ENCODE results near the gene NTNG1. TPM values are rescaled to one million over a fixed set of nuclear protein-coding genes. Genes with fewer than 3 reads are reported as not detected.
"Not testable (repeated sequence)": the region's sequence is repeated elsewhere in the genome, so short reads cannot be mapped to it uniquely, and the experiment has no call there.

NTNG1 gene
- total RNA-seq, 1 experiment from 2014 or later = 1.5 TPM

DNA sequence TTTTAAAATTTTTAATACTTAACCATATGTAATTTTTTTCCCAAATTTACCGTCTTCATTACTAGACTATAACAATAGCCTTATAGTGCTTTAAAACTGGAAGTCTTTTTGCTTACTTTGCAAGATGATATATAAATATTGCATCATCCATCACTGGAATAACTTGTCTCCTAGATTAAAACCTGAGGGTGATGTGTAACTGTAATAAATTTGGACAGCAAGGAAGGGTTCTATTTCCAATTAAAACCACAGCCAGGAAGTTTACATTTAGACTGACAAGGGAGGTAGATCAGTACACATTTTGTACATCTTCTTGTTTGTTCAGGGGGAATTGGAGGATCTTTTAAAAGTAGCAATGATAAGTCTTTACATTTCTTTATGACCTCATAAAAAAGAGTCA is 21.9 kb downstream of the NTNG1 start:
- no CpG with 5 or more reads among the region's 1 CpG for WGBS (ENCODE audit: extremely low coverage, insufficient read length, low lambda C conversion rate)
- no peak overlapping the region for H2AK5ac ChIP-seq (ENCODE audit: insufficient read length, low read length)
- H3K27ac ChIP-seq (ENCODE audit: insufficient read length, low read depth, low read length) = no peak overlapping the region
- no peak overlapping the region for H3K23ac ChIP-seq (ENCODE audit: insufficient read length, low read depth, low read length)
- H2BK12ac ChIP-seq (ENCODE audit: insufficient read length, low read depth, low read length) = no peak overlapping the region
- H3K9me3 ChIP-seq (ENCODE audit: control insufficient read depth, low read depth, low read length) = no peaks in the 10 kb centered on the region
- H4K91ac ChIP-seq (ENCODE audit: insufficient read length, low read depth, low read length) = no peak overlapping the region
- Mint-ChIP-seq H3K36me3 (ENCODE audit: insufficient read depth in 1 of 3, low read depth in 3 of 3) (peaks cover 0 to 3% (median 1%) of the 10 kb centered on the region in 3 experiments; a peak in 3 of 7 replicates), H3K27me3 (ENCODE audit: low read depth) (no peaks in the 10 kb centered on the region), H3K9me3 (peaks cover 3 to 6% of the 10 kb centered on the region in 2 experiments; a peak in 4 of 5 replicates), H3K4me1 (no peaks in the 10 kb centered on the region), H3K4me3 (no peak overlapping the region), H3K27ac (no peak overlapping the region)
- H3K56ac ChIP-seq (ENCODE audit: insufficient read length, low read depth, low read length) = no peak overlapping the region
- H4K5ac ChIP-seq (ENCODE audit: insufficient read length, low read depth, low read length) = no peak overlapping the region
- no peaks in the 10 kb centered on the region for H3K79me2 ChIP-seq (ENCODE audit: insufficient read depth, low read length)
- H3K18ac ChIP-seq (ENCODE audit: insufficient read length, low read depth, low read length) = no peak overlapping the region
- no peak overlapping the region for H2BK120ac ChIP-seq (ENCODE audit: low read depth, low read length, poor library complexity, severe bottlenecking)
- no peaks in the 10 kb centered on the region for H3K4me1 ChIP-seq (ENCODE audit: insufficient read depth, low read length)
- no peak overlapping the region for H3K4me2 ChIP-seq (ENCODE audit: insufficient read depth, insufficient read length, low read length)
- TF ChIP-seq CTCF (conservative IDR thresholded peaks at IDR 0.05) = no peak
- H3K9ac ChIP-seq (ENCODE audit: extremely low read depth, insufficient read length, low read length) = no peak overlapping the region
- no peak overlapping the region for H2AFZ ChIP-seq (ENCODE audit: low read length)
- no peak overlapping the region for H4K8ac ChIP-seq (replicated peaks; ENCODE audit: insufficient read length, low read depth, low read length)
- H3K23me2 ChIP-seq (ENCODE audit: insufficient read length, low read depth, low read length, poor library complexity, severe bottlenecking) = no peaks in the 10 kb centered on the region
- H3K27me3 ChIP-seq (ENCODE audit: insufficient read depth, low read length) = no peaks in the 10 kb centered on the region
- DNase-seq = no peak
- H2BK15ac ChIP-seq (ENCODE audit: low read depth, low read length) = no peak overlapping the region
- H2BK20ac ChIP-seq (ENCODE audit: low read depth, low read length, poor library complexity, severe bottlenecking) = no peak overlapping the region
- no peaks in the 10 kb centered on the region for H3K79me1 ChIP-seq (ENCODE audit: insufficient read depth, low read depth, low read length, poor library complexity, severe bottlenecking)
- no peak overlapping the region for H3K14ac ChIP-seq (ENCODE audit: insufficient read depth, low read length)
- H3T11ph ChIP-seq (ENCODE audit: low read length) = no peak overlapping the region
- H3K4ac ChIP-seq (ENCODE audit: low read depth, low read length) = no peak overlapping the region
- no peaks in the 10 kb centered on the region for H4K20me1 ChIP-seq (ENCODE audit: control insufficient read depth, insufficient read depth, insufficient read length)
- no peak overlapping the region for H2BK5ac ChIP-seq (ENCODE audit: insufficient read length, low read length)

GRCh38 chr1:107164901-107165300 is 24.1 kb downstream of the NTNG1 start:
- H3K9me3 ChIP-seq (ENCODE audit: control insufficient read depth, low read depth, low read length); H3K9ac ChIP-seq (ENCODE audit: extremely low read depth, insufficient read length, low read length); H3K4me2 ChIP-seq (ENCODE audit: insufficient read depth, insufficient read length, low read length); H3K23me2 ChIP-seq (ENCODE audit: insufficient read length, low read depth, low read length, poor library complexity, severe bottlenecking); H3K56ac ChIP-seq (ENCODE audit: insufficient read length, low read depth, low read length); H2BK15ac ChIP-seq (ENCODE audit: low read depth, low read length); H2BK120ac ChIP-seq (ENCODE audit: low read depth, low read length, poor library complexity, severe bottlenecking); H4K5ac ChIP-seq (ENCODE audit: insufficient read length, low read depth, low read length); H2AK5ac ChIP-seq (ENCODE audit: insufficient read length, low read length); H3K27me3 ChIP-seq (ENCODE audit: insufficient read depth, low read length); H3K4me1 Mint-ChIP-seq; H3K27me3 Mint-ChIP-seq (ENCODE audit: low read depth); H3T11ph ChIP-seq (ENCODE audit: low read length); H3K79me1 ChIP-seq (ENCODE audit: insufficient read depth, low read depth, low read length, poor library complexity, severe bottlenecking); H3K23ac ChIP-seq (ENCODE audit: insufficient read length, low read depth, low read length); H2BK5ac ChIP-seq (ENCODE audit: insufficient read length, low read length); H2BK12ac ChIP-seq (ENCODE audit: insufficient read length, low read depth, low read length); H3K4me1 ChIP-seq (ENCODE audit: insufficient read depth, low read length); H2AFZ ChIP-seq (ENCODE audit: low read length); H4K8ac ChIP-seq (replicated peaks; ENCODE audit: insufficient read length, low read depth, low read length); H4K20me1 ChIP-seq (ENCODE audit: control insufficient read depth, insufficient read depth, insufficient read length); H3K4me3 Mint-ChIP-seq; H3K9me3 Mint-ChIP-seq; H3K27ac Mint-ChIP-seq; H3K14ac ChIP-seq (ENCODE audit: insufficient read depth, low read length); H2BK20ac ChIP-seq (ENCODE audit: low read depth, low read length, poor library complexity, severe bottlenecking); DNase-seq; H4K91ac ChIP-seq (ENCODE audit: insufficient read length, low read depth, low read length); H3K18ac ChIP-seq (ENCODE audit: insufficient read length, low read depth, low read length); H3K36me3 Mint-ChIP-seq (ENCODE audit: insufficient read depth in 1 of 3, low read depth in 3 of 3); H3K27ac ChIP-seq (ENCODE audit: insufficient read length, low read depth, low read length); H3K4ac ChIP-seq (ENCODE audit: low read depth, low read length); H3K79me2 ChIP-seq (ENCODE audit: insufficient read depth, low read length): not testable (repeated sequence)
- no CpG with 5 or more reads among the region's 9 CpGs for whole genome bisulfite sequencing (ENCODE audit: extremely low coverage, insufficient read length, low lambda C conversion rate)
